ENCODE results near the gene TBCEL. TPM values are rescaled to one million over a fixed set of nuclear protein-coding genes. Genes with fewer than 3 reads are reported as not detected.

TBCEL gene
- total RNA-seq, 1 experiment from 2014 or later: 17.7 TPM

DNA sequence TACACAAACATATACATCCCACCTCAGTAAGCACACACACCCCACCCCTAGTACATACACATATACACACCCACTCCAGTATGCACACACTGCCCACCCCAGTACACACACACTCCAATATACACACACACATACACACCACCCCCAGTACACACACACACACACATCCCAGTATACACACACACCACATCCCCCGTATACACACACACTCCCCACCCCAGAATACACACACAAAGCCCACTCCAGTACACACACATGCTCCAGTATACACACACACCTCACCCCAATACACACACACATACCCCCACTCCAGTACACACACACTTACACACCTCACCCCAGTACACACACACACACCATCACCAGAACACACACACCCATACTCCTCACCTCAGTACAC, 84.5 kb downstream of the TBCEL start:
- TF ChIP-seq, protein P1, sequence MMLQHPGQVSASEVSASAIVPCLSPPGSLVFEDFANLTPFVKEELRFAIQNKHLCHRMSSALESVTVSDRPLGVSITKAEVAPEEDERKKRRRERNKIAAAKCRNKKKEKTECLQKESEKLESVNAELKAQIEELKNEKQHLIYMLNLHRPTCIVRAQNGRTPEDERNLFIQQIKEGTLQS (IDR thresholded peaks at IDR 0.05): no peak
- TF ChIP-seq RAD21 (IDR thresholded peaks at IDR 0.05; ENCODE audit: low read depth): no peak
- no peak for TF ChIP-seq JUND (IDR thresholded peaks at IDR 0.05)
- TF ChIP-seq SP1 (IDR thresholded peaks at IDR 0.05; ENCODE audit: low read depth): no peak
- no peak for TF ChIP-seq SRF (IDR thresholded peaks at IDR 0.05; ENCODE audit: low read depth)
- TF ChIP-seq CBX3 (IDR thresholded peaks at IDR 0.05; ENCODE audit: low read depth): no peak
- TF ChIP-seq EZH2phosphoT487 (IDR thresholded peaks at IDR 0.05; ENCODE audit: borderline replicate concordance): no peak
- TF ChIP-seq EZH2 (IDR thresholded peaks at IDR 0.05): no peak
- TF ChIP-seq ZFX (IDR thresholded peaks at IDR 0.05): no peak
- TF ChIP-seq, protein P2, sequence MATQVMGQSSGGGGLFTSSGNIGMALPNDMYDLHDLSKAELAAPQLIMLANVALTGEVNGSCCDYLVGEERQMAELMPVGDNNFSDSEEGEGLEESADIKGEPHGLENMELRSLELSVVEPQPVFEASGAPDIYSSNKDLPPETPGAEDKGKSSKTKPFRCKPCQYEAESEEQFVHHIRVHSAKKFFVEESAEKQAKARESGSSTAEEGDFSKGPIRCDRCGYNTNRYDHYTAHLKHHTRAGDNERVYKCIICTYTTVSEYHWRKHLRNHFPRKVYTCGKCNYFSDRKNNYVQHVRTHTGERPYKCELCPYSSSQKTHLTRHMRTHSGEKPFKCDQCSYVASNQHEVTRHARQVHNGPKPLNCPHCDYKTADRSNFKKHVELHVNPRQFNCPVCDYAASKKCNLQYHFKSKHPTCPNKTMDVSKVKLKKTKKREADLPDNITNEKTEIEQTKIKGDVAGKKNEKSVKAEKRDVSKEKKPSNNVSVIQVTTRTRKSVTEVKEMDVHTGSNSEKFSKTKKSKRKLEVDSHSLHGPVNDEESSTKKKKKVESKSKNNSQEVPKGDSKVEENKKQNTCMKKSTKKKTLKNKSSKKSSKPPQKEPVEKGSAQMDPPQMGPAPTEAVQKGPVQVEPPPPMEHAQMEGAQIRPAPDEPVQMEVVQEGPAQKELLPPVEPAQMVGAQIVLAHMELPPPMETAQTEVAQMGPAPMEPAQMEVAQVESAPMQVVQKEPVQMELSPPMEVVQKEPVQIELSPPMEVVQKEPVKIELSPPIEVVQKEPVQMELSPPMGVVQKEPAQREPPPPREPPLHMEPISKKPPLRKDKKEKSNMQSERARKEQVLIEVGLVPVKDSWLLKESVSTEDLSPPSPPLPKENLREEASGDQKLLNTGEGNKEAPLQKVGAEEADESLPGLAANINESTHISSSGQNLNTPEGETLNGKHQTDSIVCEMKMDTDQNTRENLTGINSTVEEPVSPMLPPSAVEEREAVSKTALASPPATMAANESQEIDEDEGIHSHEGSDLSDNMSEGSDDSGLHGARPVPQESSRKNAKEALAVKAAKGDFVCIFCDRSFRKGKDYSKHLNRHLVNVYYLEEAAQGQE (IDR thresholded peaks at IDR 0.05; ENCODE audit: low read depth): no peak
- no peak for TF ChIP-seq YY1 (IDR thresholded peaks at IDR 0.05; ENCODE audit: extremely low read depth, insufficient replicate concordance, low read depth, low read length)
- TF ChIP-seq POLR2AphosphoS5 (IDR thresholded peaks at IDR 0.05; ENCODE audit: low read depth, low read length): no peak
- TF ChIP-seq, protein P3, sequence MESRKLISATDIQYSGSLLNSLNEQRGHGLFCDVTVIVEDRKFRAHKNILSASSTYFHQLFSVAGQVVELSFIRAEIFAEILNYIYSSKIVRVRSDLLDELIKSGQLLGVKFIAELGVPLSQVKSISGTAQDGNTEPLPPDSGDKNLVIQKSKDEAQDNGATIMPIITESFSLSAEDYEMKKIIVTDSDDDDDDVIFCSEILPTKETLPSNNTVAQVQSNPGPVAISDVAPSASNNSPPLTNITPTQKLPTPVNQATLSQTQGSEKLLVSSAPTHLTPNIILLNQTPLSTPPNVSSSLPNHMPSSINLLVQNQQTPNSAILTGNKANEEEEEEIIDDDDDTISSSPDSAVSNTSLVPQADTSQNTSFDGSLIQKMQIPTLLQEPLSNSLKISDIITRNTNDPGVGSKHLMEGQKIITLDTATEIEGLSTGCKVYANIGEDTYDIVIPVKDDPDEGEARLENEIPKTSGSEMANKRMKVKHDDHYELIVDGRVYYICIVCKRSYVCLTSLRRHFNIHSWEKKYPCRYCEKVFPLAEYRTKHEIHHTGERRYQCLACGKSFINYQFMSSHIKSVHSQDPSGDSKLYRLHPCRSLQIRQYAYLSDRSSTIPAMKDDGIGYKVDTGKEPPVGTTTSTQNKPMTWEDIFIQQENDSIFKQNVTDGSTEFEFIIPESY (IDR thresholded peaks at IDR 0.05; ENCODE audit: extremely low read depth, insufficient replicate concordance, low read length): no peak
- no peak for TF ChIP-seq FOSL1 (IDR thresholded peaks at IDR 0.05; ENCODE audit: low read depth)
- TF ChIP-seq TCF7L2 (IDR thresholded peaks at IDR 0.05; ENCODE audit: borderline replicate concordance, extremely low read depth, insufficient read depth, insufficient read length): no peak
- TF ChIP-seq CEBPB (IDR thresholded peaks at IDR 0.05; ENCODE audit: low read depth): no peak
- no peak for TF ChIP-seq ZNF274 (IDR thresholded peaks at IDR 0.05; ENCODE audit: low read depth, low read length)
- no peak for TF ChIP-seq SIN3A (IDR thresholded peaks at IDR 0.05; ENCODE audit: low read depth)
- TF ChIP-seq POLR2A (IDR thresholded peaks at IDR 0.05; ENCODE audit: borderline replicate concordance, extremely low read depth, insufficient read depth, insufficient read length): no peak
- no peak for TF ChIP-seq ELF1 (IDR thresholded peaks at IDR 0.05; ENCODE audit: borderline replicate concordance, low read depth)
- BruUV-seq (replicated peaks): no TSS peak
- Histone ChIP-seq H3K4me2 (ENCODE audit: low read length) (no peak overlapping the region), H4K20me1 (ENCODE audit: insufficient read depth) (no peaks in the 10 kb centered on the region), H3K9me2 (ENCODE audit: insufficient read depth) (no peaks in the 10 kb centered on the region), H3K36me3 (ENCODE audit: control insufficient read depth in 1 of 2, insufficient read depth in 2 of 2, low read length in 2 of 2) (no peaks in the 10 kb centered on the region), H2AFZ (ENCODE audit: low read depth, low read length, poor library complexity, severe bottlenecking) (no peak overlapping the region), H3K79me2 (ENCODE audit: insufficient read depth, low read length) (no peaks in the 10 kb centered on the region), H3K27me3 (ENCODE audit: insufficient read depth, low read length) (peaks cover 8% of the 10 kb centered on the region; the same call in 1 of the 2 replicates), H3K4me1 (ENCODE audit: control insufficient read depth in 1 of 2, insufficient read depth in 2 of 2, low read length in 2 of 2) (0 out of 4 replicates have a peak, but pooled peaks cover 0 to 3% of the 10 kb centered on the region in 2 experiments), H3K9ac (ENCODE audit: low read length) (no peak overlapping the region), H3K27ac (ENCODE audit: low read depth, low read length) (no peak overlapping the region), H3K9me3 (ENCODE audit: control insufficient read depth in 1 of 2, insufficient read depth in 1 of 2, low read depth in 1 of 2, low read length in 2 of 2) (no peaks in the 10 kb centered on the region), H3K4me3 (replicated peaks in 1 of 2; ENCODE audit: low read depth in 1 of 2, low read length in 2 of 2) (no peak overlapping the region)
- ATAC-seq: no peak
- RAD21 ChIA-PET (ENCODE audit: low non-redundant PET in 1 of 2, low total read pairs in 2 of 2, uncharacterized antibody in 2 of 2, unreplicated experiment in 2 of 2): no interaction called here
- DNase-seq (ENCODE audit: low read depth, low spot score): no peak
- intact Hi-C loops (cut with micrococcal nuclease): no loop called here
- POLR2A ChIA-PET: no interaction called here
- CTCF ChIA-PET: no interaction called here
